Mesenchymal stem cell (in vitro differentiated cells and primary cell): ENCODE measurements around the gene SIGLEC5.
A peak's percentile ranks its signal among the peaks of the same experiment; 100 is the strongest.

Experiments
- DNase-seq: peaks from one replicate; pipeline ENCODE4 v3.0.0-alpha.2; 2013
- H2AFZ ChIP-seq: one replicate; pipeline ENCODE4 v1.6.1; 2013; ENCODE audit warnings: low read depth, mild to moderate bottlenecking, control low read depth, inconsistent platforms, low read length, moderate library complexity
- H2AK5ac ChIP-seq: 2 replicates; pipeline ENCODE4 v1.6.1; 2013; ENCODE audit warnings: low read length, moderate library complexity, mild to moderate bottlenecking, inconsistent platforms; ENCODE audit not compliant: severe bottlenecking
- H2BK120ac ChIP-seq: one replicate; pipeline ENCODE4 v1.6.1; 2013; ENCODE audit warnings: low read depth, mild to moderate bottlenecking, inconsistent platforms, low read length, moderate library complexity
- H2BK12ac ChIP-seq, 2 experiments: one replicate each; pipeline ENCODE4 v1.6.1; 2013; ENCODE audit warnings: inconsistent platforms in 2 of 2, low read length in 2 of 2, mild to moderate bottlenecking in 2 of 2, moderate library complexity in 2 of 2, control low read depth in 1 of 2
- H2BK15ac ChIP-seq: one replicate; pipeline ENCODE4 v1.6.1; 2013; ENCODE audit warnings: mild to moderate bottlenecking, low read depth, inconsistent platforms; ENCODE audit not compliant: poor library complexity, severe bottlenecking
- H2BK5ac ChIP-seq: 2 replicates; pipeline ENCODE4 v1.6.1; 2013; ENCODE audit warnings: low read depth, mild to moderate bottlenecking, low read length, control low read depth, inconsistent platforms; ENCODE audit not compliant: poor library complexity, severe bottlenecking
- H3K14ac ChIP-seq, 2 experiments: one replicate each; pipeline ENCODE4 v1.6.1; 2013; ENCODE audit warnings: inconsistent platforms in 2 of 2, low read length in 2 of 2, control low read depth in 1 of 2, mild to moderate bottlenecking in 1 of 2, moderate library complexity in 1 of 2
- H3K18ac ChIP-seq, 2 experiments: one replicate each; pipeline ENCODE4 v1.6.1; 2013; ENCODE audit warnings: inconsistent platforms in 2 of 2, low read length in 2 of 2, control low read depth in 1 of 2, low read depth in 1 of 2, mild to moderate bottlenecking in 1 of 2
- H3K23ac ChIP-seq, 2 experiments: one replicate each; pipeline ENCODE4 v1.6.1; 2013; ENCODE audit warnings: inconsistent platforms in 2 of 2, low read length in 2 of 2, mild to moderate bottlenecking in 2 of 2, moderate library complexity in 2 of 2, control low read depth in 1 of 2
- H3K27ac ChIP-seq: 2 replicates; pipeline ENCODE4 v1.5.1; 2013; ENCODE audit warnings: mild to moderate bottlenecking, moderate library complexity, low read length, control low read depth, inconsistent platforms; ENCODE audit not compliant: poor library complexity, severe bottlenecking
- H3K27me3 ChIP-seq, 2 experiments: 2 replicates each; pipeline versions ENCODE4 v1.6.1 to v1.7.0; 2013; ENCODE audit warnings: low read length in 2 of 2, mild to moderate bottlenecking in 2 of 2, moderate library complexity in 2 of 2, control low read depth in 1 of 2, inconsistent platforms in 1 of 2; ENCODE audit not compliant: control insufficient read depth in 1 of 2, insufficient read depth in 1 of 2
- H3K36me3 ChIP-seq, 2 experiments: 2 replicates each; pipeline versions ENCODE4 v1.6.1 to v1.7.0; 2013; ENCODE audit warnings: low read length in 2 of 2, control low read depth in 1 of 2, inconsistent platforms in 1 of 2, low read depth in 1 of 2, mild to moderate bottlenecking in 1 of 2; ENCODE audit not compliant: insufficient read depth in 2 of 2, control insufficient read depth in 1 of 2
- H3K4ac ChIP-seq, 2 experiments: one replicate each; pipeline ENCODE4 v1.6.1; 2013; ENCODE audit warnings: inconsistent platforms in 2 of 2, low read length in 2 of 2, mild to moderate bottlenecking in 2 of 2, moderate library complexity in 2 of 2, control low read depth in 1 of 2, low read depth in 1 of 2
- H3K4me1 ChIP-seq: 2 replicates; pipeline ENCODE4 v1.6.1; 2013; ENCODE audit warnings: low read depth, low read length, control low read depth; ENCODE audit not compliant: control insufficient read depth, insufficient read depth
- H3K4me2 ChIP-seq: 2 replicates; pipeline ENCODE4 v1.6.1; 2013; ENCODE audit warnings: low read length, mild to moderate bottlenecking, inconsistent platforms; ENCODE audit not compliant: poor library complexity, severe bottlenecking
- H3K4me3 ChIP-seq, 2 experiments: 2 replicates each; pipeline versions ENCODE4 v1.5.1 to v1.7.0; 2013; ENCODE audit warnings: low read length in 2 of 2, mild to moderate bottlenecking in 2 of 2, control low read depth in 1 of 2, low read depth in 1 of 2; ENCODE audit not compliant: insufficient read depth in 1 of 2
- H3K79me1 ChIP-seq: replicated peaks from 2 replicates; pipeline ENCODE4 v1.6.1; 2013; ENCODE audit warnings: mild to moderate bottlenecking, control low read depth, low read length, inconsistent platforms; ENCODE audit not compliant: poor library complexity, severe bottlenecking
- H3K9ac ChIP-seq: 2 replicates; pipeline ENCODE4 v1.7.0; 2013; ENCODE audit warnings: mild to moderate bottlenecking, low read length, moderate library complexity
- H3K9me3 ChIP-seq: 2 replicates; pipeline ENCODE4 v1.7.0; 2013; ENCODE audit warnings: mild to moderate bottlenecking, low read length; ENCODE audit not compliant: control insufficient read depth
- H4K8ac ChIP-seq: one replicate; pipeline ENCODE4 v1.6.1; 2013; ENCODE audit warnings: inconsistent platforms, mild to moderate bottlenecking, low read length, moderate library complexity
- H4K91ac ChIP-seq: one replicate; pipeline ENCODE4 v1.6.1; 2013; ENCODE audit warnings: mild to moderate bottlenecking, low read length, inconsistent platforms
- WGBS: methylation state at CpG from one replicate; pipeline ENCODE4 v1.1.7; 2013; ENCODE audit warnings: mixed read lengths; 5-methylcytosine and 5-hydroxymethylcytosine counted together

The SIGLEC5 gene

DNA sequence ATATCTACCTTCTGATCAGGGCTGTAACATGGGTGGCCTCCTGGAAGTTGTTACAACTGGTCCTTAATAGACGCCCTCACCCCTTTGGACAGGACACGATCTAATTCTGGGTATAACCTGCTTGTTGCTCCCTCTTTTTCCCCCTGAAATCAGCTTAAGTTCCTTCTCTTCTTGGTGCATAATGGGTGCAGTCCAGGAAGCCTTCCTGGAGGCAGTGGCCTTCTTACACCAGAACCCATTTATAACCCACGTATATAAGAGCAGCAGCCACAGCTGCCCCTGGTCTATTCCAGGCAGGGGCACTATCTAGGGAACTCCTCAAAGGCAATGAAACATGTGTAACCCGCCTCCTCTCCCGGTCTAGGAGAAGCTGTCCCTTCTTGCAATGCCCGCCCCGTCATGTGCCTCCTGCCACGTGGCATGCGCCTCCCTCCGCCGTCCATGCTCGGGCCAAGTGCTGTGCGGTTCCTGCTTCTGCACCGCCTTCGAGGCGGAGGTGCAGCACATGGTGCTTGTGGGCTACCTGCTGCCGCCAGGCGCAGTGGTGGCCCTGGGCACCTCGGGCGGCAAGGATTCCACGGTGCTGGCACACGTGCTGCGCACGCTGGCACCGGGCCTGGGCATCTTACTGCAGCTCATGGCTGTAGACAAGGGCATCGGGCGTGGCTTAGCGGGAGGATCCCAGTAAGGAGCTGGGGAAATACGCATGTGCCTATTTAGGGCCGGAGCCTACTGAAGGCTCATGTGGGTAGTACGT, 31.9 kb downstream of the SIGLEC5 start:
- peaks cover 12% of the 10 kb centered on the region for H3K4me1 ChIP-seq

GRCh38 chr19:51595190-51596175, 34.7 kb downstream of the SIGLEC5 start:
- Histone ChIP-seq H2BK12ac (no peak overlapping the region), H4K91ac (no peak overlapping the region), H3K23ac (no peak overlapping the region), H3K36me3 (peaks cover 0 to 6% of the 10 kb centered on the region in 2 experiments), H3K79me1 (peaks cover 5% of the 10 kb centered on the region), H2BK120ac (no peak overlapping the region), H2BK5ac (no peak overlapping the region), H3K18ac (no peak overlapping the region), H2AFZ (no peak overlapping the region), H3K14ac (no peak overlapping the region), H3K27me3 (peaks cover 0 to 6% of the 10 kb centered on the region in 2 experiments), H3K27ac (no peak overlapping the region), H3K4me2 (peak overlapping the region; percentile 55), H2BK15ac (no peak overlapping the region), H2AK5ac (peak overlapping the region; percentile 3), H3K9me3 (no peaks in the 10 kb centered on the region), H3K9ac (peak overlapping the region; percentile 87), H4K8ac (peak overlapping the region; percentile 88), H3K4me3 (peak overlapping the region in 1 of 2 experiments; percentile 96), H3K4ac (no peak overlapping the region), H3K4me1 (peaks cover 15% of the 10 kb centered on the region)
- DNase-seq: no peak
- WGBS: 79% methylated on average over 8 of the region's 8 CpGs

More for the DNA sequence above, 31.9 kb downstream of the SIGLEC5 start:
- H2BK5ac ChIP-seq: no peak overlapping the region
- peaks cover 0 to 22% of the 10 kb centered on the region in 2 experiments for H3K27me3 ChIP-seq
- no peak overlapping the region for H3K27ac ChIP-seq
- no peak overlapping the region for H3K14ac ChIP-seq
- no peak overlapping the region for H3K4ac ChIP-seq
- H3K23ac ChIP-seq: no peak overlapping the region
- H2AFZ ChIP-seq: no peak overlapping the region
- H4K8ac ChIP-seq: no peak overlapping the region
- WGBS: 91% methylated on average over 31 of the region's 31 CpGs
- no peak overlapping the region for H3K4me2 ChIP-seq
- H2BK120ac ChIP-seq: no peak overlapping the region
- H4K91ac ChIP-seq: no peak overlapping the region
- DNase-seq: no peak
- H2AK5ac ChIP-seq: no peak overlapping the region
- H3K4me3 ChIP-seq: no peak overlapping the region
- H2BK15ac ChIP-seq: no peak overlapping the region
- no peaks in the 10 kb centered on the region for H3K9me3 ChIP-seq
- H3K9ac ChIP-seq: no peak overlapping the region
- no peak overlapping the region for H2BK12ac ChIP-seq
- H3K36me3 ChIP-seq: peaks cover 0 to 18% of the 10 kb centered on the region in 2 experiments
- H3K79me1 ChIP-seq: peaks cover 4% of the 10 kb centered on the region
- no peak overlapping the region for H3K18ac ChIP-seq

DNA sequence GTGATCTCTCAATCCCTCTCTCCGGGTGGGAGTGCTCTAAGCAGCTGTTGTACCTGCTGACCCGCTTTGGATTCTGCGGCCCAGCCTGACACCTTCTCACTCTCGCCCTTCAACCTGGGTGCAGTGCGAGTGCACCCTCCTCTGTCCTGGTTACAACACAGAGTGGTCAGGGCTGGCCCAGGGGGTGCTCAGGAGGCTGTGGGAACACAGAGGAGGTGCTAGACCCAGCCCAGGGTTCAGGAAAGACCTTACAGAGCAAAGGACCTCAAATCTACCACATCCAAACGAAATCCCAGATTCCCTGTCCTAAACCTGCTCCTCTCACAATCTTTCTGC, 35.5 kb downstream of the SIGLEC5 start:
- H3K4ac ChIP-seq: peak overlapping the region in 1 of 2 experiments; percentile 80
- WGBS: 28% methylated on average over 6 of the region's 6 CpGs
- H2BK120ac ChIP-seq: no peak overlapping the region
- H2BK12ac ChIP-seq: no peak overlapping the region
- DNase-seq: no peak
- H3K18ac ChIP-seq: peak overlapping the region in 1 of 2 experiments; percentile 40
- peaks cover 4 to 7% of the 10 kb centered on the region in 2 experiments for H3K36me3 ChIP-seq
- no peaks in the 10 kb centered on the region for H3K27me3 ChIP-seq
- peak overlapping the region in 1 of 2 experiments; percentile 81 for H3K14ac ChIP-seq
- H2AFZ ChIP-seq: peak overlapping the region; percentile 94
- H2BK5ac ChIP-seq: no peak overlapping the region
- H2BK15ac ChIP-seq: no peak overlapping the region
- no peak overlapping the region for H4K91ac ChIP-seq
- H3K27ac ChIP-seq: no peak overlapping the region
- H3K4me2 ChIP-seq: peak overlapping the region; percentile 55
- peaks cover 15% of the 10 kb centered on the region for H3K4me1 ChIP-seq
- H2AK5ac ChIP-seq: no peak overlapping the region
- peak overlapping the region; percentile 86 to 96 for H3K4me3 ChIP-seq
- peaks cover 5% of the 10 kb centered on the region for H3K79me1 ChIP-seq
- H3K23ac ChIP-seq: no peak overlapping the region
- peak overlapping the region; percentile 88 for H4K8ac ChIP-seq
- H3K9me3 ChIP-seq: no peaks in the 10 kb centered on the region
- H3K9ac ChIP-seq: peak overlapping the region; percentile 87
